OCI-LY7 (cell line): Measurements from ENCODE around the gene RRAS. TPM values are rescaled to one million over a fixed set of nuclear protein-coding genes. Genes with fewer than 3 reads are reported as not detected.
A peak's percentile ranks its signal among the peaks of the same experiment; 100 is the strongest.

ENCODE experiments used
- BruUV-seq: library from RNA; stranded (reverse); fragments of 400-500 nt; replicated peaks from 2 replicates; lab custom pipeline; 2021; lab: Mats Ljungman, UMichigan
- CTCF ChIA-PET: fragments of 300-600 bp; sonication (Branson Sonifier 250); formaldehyde crosslinking; loops from one replicate; lab custom pipeline; 2022; ENCODE audit warnings: antibody characterized with exemption; ENCODE audit not compliant: unreplicated experiment; lab: Charles Lee
- POLR2A ChIA-PET: fragments of 300-600 bp; sonication (Branson Sonifier 250); formaldehyde crosslinking; loops from one replicate; lab custom pipeline; 2022; ENCODE audit warnings: antibody characterized with exemption; lab: Charles Lee
- DNase-seq: peaks from one replicate; pipeline ENCODE4 v3.0.0-alpha.2; 2015; ENCODE audit warnings: low spot score
- H2AFZ ChIP-seq: fragments of 200-600 bp; sonication (generic), shearing (Covaris generic); 2 replicates; pipeline ENCODE4 v1.6.1; 2014; ENCODE audit warnings: mild to moderate bottlenecking, antibody characterized with exemption, low read length, moderate library complexity
- H3K27ac ChIP-seq: fragments of 200-600 bp; sonication (generic); 2 replicates; pipeline ENCODE4 v1.5.1; 2014; ENCODE audit warnings: mixed run types, low read depth, mild to moderate bottlenecking, moderate library complexity, low read length, inconsistent platforms; ENCODE audit not compliant: poor library complexity, severe bottlenecking
- H3K36me3 ChIP-seq: fragments of 200-600 bp; sonication (generic); 2 replicates; pipeline ENCODE4 v1.6.1; 2014; ENCODE audit warnings: mild to moderate bottlenecking, antibody characterized with exemption, low read length, moderate library complexity, mixed read lengths; ENCODE audit not compliant: insufficient read depth
- H3K4me1 ChIP-seq: fragments of 200-600 bp; sonication (generic); 2 replicates; pipeline ENCODE4 v1.5.1; 2014; ENCODE audit warnings: mild to moderate bottlenecking, low read length; ENCODE audit not compliant: insufficient read depth, poor library complexity, severe bottlenecking
- H3K4me2 ChIP-seq: fragments of 200-600 bp; sonication (generic); 2 replicates; pipeline ENCODE4 v1.6.1; 2014; ENCODE audit warnings: mild to moderate bottlenecking, low read length
- H3K4me3 ChIP-seq: fragments of 200-600 bp; sonication (generic); 2 replicates; pipeline ENCODE4 v1.5.1; 2014; ENCODE audit warnings: mild to moderate bottlenecking, low read depth, low read length; ENCODE audit not compliant: poor library complexity, severe bottlenecking
- H3K79me2 ChIP-seq: fragments of 200-600 bp; sonication (generic); 2 replicates; pipeline ENCODE4 v1.6.1; 2016; ENCODE audit warnings: low read depth, mild to moderate bottlenecking, low read length, moderate library complexity, mixed read lengths; ENCODE audit not compliant: insufficient read depth
- H3K9me2 ChIP-seq: fragments of 200-600 bp; sonication (generic); 2 replicates; pipeline ENCODE4 v1.6.1; 2016; ENCODE audit warnings: mild to moderate bottlenecking, low read length, mixed read lengths; ENCODE audit not compliant: insufficient read depth
- H3K9me3 ChIP-seq: fragments of 200-600 bp; sonication (generic); 2 replicates; pipeline ENCODE4 v1.6.1; 2014; ENCODE audit warnings: mild to moderate bottlenecking, mixed run types, low read length, mixed read lengths
- H4K20me1 ChIP-seq: fragments of 200-600 bp; sonication (generic); 2 replicates; pipeline ENCODE4 v1.6.1; 2014; ENCODE audit warnings: mild to moderate bottlenecking, antibody characterized with exemption, low read length, moderate library complexity, mixed read lengths; ENCODE audit not compliant: insufficient read depth
- EZH2phosphoT487 ChIP-seq: fragments of 200-600 bp; sonication (generic); IDR thresholded peaks from 2 replicates; pipeline ENCODE4 v1.6.1; 2018; ENCODE audit warnings: low read depth, borderline replicate concordance, mild to moderate bottlenecking, mixed run types, antibody characterized with exemption, low read length, moderate library complexity, mixed read lengths
- intact Hi-C: fragments of 100-400 bp; cut with micrococcal nuclease; formaldehyde crosslinking; loops from one replicate; pipeline ENCODE4 v1.10.0; 2022; ENCODE audit not compliant: unreplicated experiment
- total RNA-seq, 2 experiments: library from RNA; depleted of rRNA in 1 of 2; stranded (reverse); fragments of >200 nt in 1 of 2; shearing (Covaris generic) in 1 of 2; gene quantifications; 2 replicates each; pipeline ENCODE4 v1.2.3, GENCODE V29; 2014 to 2022
- TF ChIP-seq, protein P1 (sequence below): fragments of 200-600 bp; sonication (generic); conservative IDR thresholded peaks from 2 replicates; pipeline ENCODE4 v1.5.1; 2014; ENCODE audit warnings: mild to moderate bottlenecking, antibody characterized with exemption, low read length, moderate library complexity, mixed read lengths

RRAS gene
- total RNA-seq, 2 experiments from 2014 or later: 4.7 to 5.5 TPM

DNA sequence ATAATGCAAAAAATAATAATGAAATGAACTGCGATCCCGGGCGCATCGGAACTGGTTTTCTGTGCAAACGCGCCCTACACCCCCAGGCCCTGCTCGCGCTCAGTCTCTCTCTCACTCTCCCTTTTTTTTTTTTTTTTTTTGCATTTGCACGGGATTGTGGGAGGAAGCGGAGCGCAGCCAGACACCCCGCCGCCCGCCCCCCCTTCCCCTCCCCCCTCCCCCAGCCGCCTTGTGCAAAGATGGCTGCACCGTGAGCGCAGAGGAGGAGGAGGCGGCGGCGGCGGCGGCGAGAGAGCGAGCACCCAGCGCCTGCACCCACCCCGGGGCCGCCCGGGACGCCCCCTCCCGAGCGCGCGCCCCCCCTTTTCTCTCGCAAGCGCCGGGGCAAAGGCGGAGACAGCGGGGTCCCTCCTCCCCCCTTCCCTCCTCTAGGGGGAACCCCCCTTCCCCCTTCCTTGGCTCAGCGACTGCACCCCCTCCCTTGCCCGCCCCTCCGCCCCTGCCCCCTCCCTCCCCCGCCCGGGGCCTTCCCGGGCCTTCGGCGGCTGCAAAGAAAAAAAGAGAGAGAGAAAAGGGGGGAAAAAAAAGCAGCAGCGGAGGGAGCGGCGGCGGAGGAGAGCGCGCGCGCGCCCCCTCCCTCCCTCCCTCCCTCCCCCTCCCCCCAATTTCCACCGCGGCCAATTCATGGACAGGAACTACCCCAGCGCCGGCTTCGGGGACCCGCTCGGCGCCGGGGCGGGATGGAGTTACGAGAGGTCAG is 48.8 kb downstream of the RRAS start, which contains the start of gene PRR12:
Gene PRR12, plus strand, starts transcription at position 212 of the 760 bp plus-strand sequence. Its CDS starts 473 bp downstream, at position 685.
- Histone ChIP-seq H3K9me2 (no peaks in the 10 kb centered on the region), H3K4me2 (peak within 1 kb of the TSS; percentile 97), H2AFZ (no peak within 1 kb of the TSS), H3K79me2 (peaks cover 25% of the 10 kb centered on the region), H3K27ac (peak within 1 kb of the TSS; percentile 96), H4K20me1 (peaks cover 8% of the 10 kb centered on the region; the same call in 1 of the 2 replicates), H3K36me3 (peaks cover 27% of the 10 kb centered on the region), H3K4me3 (peak within 1 kb of the TSS; percentile 94), H3K4me1 (peaks cover 13% of the 10 kb centered on the region), H3K9me3 (no peaks in the 10 kb centered on the region)
- TF ChIP-seq, protein P1, sequence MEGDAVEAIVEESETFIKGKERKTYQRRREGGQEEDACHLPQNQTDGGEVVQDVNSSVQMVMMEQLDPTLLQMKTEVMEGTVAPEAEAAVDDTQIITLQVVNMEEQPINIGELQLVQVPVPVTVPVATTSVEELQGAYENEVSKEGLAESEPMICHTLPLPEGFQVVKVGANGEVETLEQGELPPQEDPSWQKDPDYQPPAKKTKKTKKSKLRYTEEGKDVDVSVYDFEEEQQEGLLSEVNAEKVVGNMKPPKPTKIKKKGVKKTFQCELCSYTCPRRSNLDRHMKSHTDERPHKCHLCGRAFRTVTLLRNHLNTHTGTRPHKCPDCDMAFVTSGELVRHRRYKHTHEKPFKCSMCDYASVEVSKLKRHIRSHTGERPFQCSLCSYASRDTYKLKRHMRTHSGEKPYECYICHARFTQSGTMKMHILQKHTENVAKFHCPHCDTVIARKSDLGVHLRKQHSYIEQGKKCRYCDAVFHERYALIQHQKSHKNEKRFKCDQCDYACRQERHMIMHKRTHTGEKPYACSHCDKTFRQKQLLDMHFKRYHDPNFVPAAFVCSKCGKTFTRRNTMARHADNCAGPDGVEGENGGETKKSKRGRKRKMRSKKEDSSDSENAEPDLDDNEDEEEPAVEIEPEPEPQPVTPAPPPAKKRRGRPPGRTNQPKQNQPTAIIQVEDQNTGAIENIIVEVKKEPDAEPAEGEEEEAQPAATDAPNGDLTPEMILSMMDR: no peak
- DNase-seq: peak; percentile 83
- BruUV-seq: no TSS peak
- ChIA-PET CTCF (no interaction called here), POLR2A (interaction anchor here (0.7 to 4.3 kb wide), 4 partner anchors 11 to 83 kb away, joined by 3 to 17 read pairs (median 6); partner anchors contain the start of genes NOSIP, PRRG2 and RRAS)
- intact Hi-C loops: loop anchor here (2.0 to 5.0 kb wide), 3 partner anchors 50 to 286 kb away; partner anchors contain the start of genes AKT1S1, PRMT1, RRAS and TBC1D17

DNA sequence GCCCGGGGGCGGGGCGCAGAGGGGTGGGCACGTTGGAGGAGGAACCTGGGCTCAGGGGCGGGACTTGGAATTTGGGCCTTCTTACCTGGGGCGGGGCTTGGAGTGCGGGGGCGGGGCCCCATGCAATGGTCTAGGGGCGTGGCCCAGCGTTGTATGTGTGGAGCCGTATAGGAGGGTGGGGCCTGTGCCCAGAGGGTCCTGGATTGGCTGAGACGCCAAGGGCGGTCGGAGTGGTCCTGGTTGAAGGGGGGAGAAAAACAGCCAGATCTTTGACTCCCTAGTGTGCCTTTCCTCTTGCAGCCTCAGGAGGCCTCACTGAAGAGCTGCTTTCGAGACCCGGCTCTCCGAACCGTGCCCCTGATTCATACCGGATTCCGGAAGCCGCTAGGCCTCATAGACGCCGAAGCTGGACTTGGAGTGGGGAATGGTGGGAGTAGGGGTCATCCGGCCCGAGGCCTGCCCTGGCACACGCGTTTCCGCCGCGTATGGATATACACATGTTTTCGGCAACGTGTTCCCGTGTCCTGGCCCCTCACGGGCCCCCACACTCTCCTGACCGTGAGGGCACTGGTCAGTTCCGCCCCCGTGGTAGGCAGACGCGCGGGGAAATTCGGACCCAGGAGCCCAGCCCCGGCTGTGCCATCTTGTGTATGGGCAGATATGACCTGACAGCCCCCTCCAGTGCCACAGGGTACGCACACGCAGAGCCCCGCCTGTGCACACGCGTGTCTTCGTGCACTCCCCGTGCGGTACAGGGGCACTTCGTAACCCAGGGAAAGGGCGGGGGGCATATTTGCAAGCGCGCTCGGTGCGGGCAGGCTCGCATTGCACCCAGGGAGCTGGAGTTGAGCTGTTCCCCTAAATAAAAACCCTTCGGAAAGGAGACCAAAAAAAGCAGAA is 49.6 kb downstream of the RRAS start:
- H4K20me1 ChIP-seq: peaks cover 8% of the 10 kb centered on the region; the same call in 1 of the 2 replicates
- peaks cover 13% of the 10 kb centered on the region for H3K4me1 ChIP-seq
- H3K4me2 ChIP-seq: peak overlapping the region; percentile 97
- H3K9me2 ChIP-seq: no peaks in the 10 kb centered on the region
- peak overlapping the region; percentile 96 for H3K27ac ChIP-seq
- peaks cover 19% of the 10 kb centered on the region for H3K36me3 ChIP-seq
- DNase-seq: peak; percentile 99
- H3K9me3 ChIP-seq: no peaks in the 10 kb centered on the region
- H3K4me3 ChIP-seq: peak overlapping the region; percentile 94
- CTCF ChIA-PET: no interaction called here
- POLR2A ChIA-PET: interaction anchor here (0.6 to 4.3 kb wide), 6 partner anchors 10 to 1143 kb away, joined by 3 to 17 read pairs (median 3); partner anchors contain the start of genes NOSIP, PRRG2 and RRAS
- TF ChIP-seq EZH2phosphoT487: no peak
- TF ChIP-seq, protein P1: peak; percentile 16; the same call in 1 of the 2 replicates
- TSS peak; percentile 87 for BruUV-seq
- H3K79me2 ChIP-seq: peaks cover 25% of the 10 kb centered on the region
- intact Hi-C loops: loop anchor here (2.0 to 5.0 kb wide), 3 partner anchors 50 to 287 kb away; partner anchors contain the start of genes AKT1S1, PRMT1, RRAS and TBC1D17
- H2AFZ ChIP-seq: no peak overlapping the region
